Measurements from ENCODE around the gene RASD1.

RASD1 gene

GRCh38 chr17:17496189-17497064 is at the start of gene RASD1:
Gene RASD1, minus strand, starts transcription at chr17:17496395. Its CDS starts 214 bp downstream, at chr17:17496181.
- DNase-seq, result peak; percentile 54 to 61

- no peak for DNase-seq
These were observed 49.8 kb upstream of the RASD1 start for GRCh38 chr17:17545984-17546383.

GRCh38 chr17:17545031-17545820 is 49.0 kb upstream of the RASD1 start:
- no peak for DNase-seq

GRCh38 chr17:17542906-17543635 is 46.9 kb upstream of the RASD1 start:
- no peak for DNase-seq

GRCh38 chr17:17541640-17542001 is 45.4 kb upstream of the RASD1 start:
- DNase-seq, result no peak

GRCh38 chr17:17540935-17541639 is 44.9 kb upstream of the RASD1 start:
- no peak for DNase-seq

- no peak for DNase-seq
These were observed 44.2 kb upstream of the RASD1 start for GRCh38 chr17:17540278-17540906.

- DNase-seq, result no peak
These were observed 43.4 kb upstream of the RASD1 start for GRCh38 chr17:17539591-17539990.

- DNase-seq, result peak; percentile 86 to 97
These were observed 42.5 kb upstream of the RASD1 start for GRCh38 chr17:17538417-17539391.

- no peak for DNase-seq
These were observed 41.3 kb upstream of the RASD1 start for GRCh38 chr17:17537311-17538099.

- no peak for DNase-seq
These were observed 40.5 kb upstream of the RASD1 start for GRCh38 chr17:17536702-17537101.

- peak; percentile 22 to 71 for DNase-seq
These were observed 39.8 kb upstream of the RASD1 start for GRCh38 chr17:17535957-17536356.

- DNase-seq, result no peak
These were observed 37.8 kb upstream of the RASD1 start for GRCh38 chr17:17533901-17534441.

GRCh38 chr17:17532991-17533390 is 36.8 kb upstream of the RASD1 start:
- DNase-seq, result no peak

- DNase-seq, result no peak
These were observed 35.0 kb upstream of the RASD1 start for GRCh38 chr17:17531156-17531555.

- no peak for DNase-seq
These were observed 32.8 kb upstream of the RASD1 start for GRCh38 chr17:17528696-17529652.

GRCh38 chr17:17527956-17528500 is 31.8 kb upstream of the RASD1 start:
- no peak for DNase-seq

- no peak for DNase-seq
These were observed 31.3 kb upstream of the RASD1 start for GRCh38 chr17:17527534-17527933.
